SU-DHL-6 (cell line): ENCODE data around the gene HOXB1.

Source experiments
- EZH2phosphoT487 ChIP-seq: fragments of 200-600 bp; sonication (generic), shearing (Covaris generic); conservative IDR thresholded peaks from 2 replicates; pipeline ENCODE4 v1.6.1; 2018; ENCODE audit warnings: mild to moderate bottlenecking, antibody characterized with exemption, low read length, moderate library complexity, mixed read lengths
- TF ChIP-seq, protein P1 (sequence below): fragments of 200-600 bp; sonication (generic); IDR thresholded peaks from one replicate; pipeline ENCODE4 v1.5.1; 2017; ENCODE audit warnings: antibody characterized with exemption, mild to moderate bottlenecking, low read length, moderate library complexity; ENCODE audit not compliant: insufficient read depth, poor library complexity, severe bottlenecking

DNA sequence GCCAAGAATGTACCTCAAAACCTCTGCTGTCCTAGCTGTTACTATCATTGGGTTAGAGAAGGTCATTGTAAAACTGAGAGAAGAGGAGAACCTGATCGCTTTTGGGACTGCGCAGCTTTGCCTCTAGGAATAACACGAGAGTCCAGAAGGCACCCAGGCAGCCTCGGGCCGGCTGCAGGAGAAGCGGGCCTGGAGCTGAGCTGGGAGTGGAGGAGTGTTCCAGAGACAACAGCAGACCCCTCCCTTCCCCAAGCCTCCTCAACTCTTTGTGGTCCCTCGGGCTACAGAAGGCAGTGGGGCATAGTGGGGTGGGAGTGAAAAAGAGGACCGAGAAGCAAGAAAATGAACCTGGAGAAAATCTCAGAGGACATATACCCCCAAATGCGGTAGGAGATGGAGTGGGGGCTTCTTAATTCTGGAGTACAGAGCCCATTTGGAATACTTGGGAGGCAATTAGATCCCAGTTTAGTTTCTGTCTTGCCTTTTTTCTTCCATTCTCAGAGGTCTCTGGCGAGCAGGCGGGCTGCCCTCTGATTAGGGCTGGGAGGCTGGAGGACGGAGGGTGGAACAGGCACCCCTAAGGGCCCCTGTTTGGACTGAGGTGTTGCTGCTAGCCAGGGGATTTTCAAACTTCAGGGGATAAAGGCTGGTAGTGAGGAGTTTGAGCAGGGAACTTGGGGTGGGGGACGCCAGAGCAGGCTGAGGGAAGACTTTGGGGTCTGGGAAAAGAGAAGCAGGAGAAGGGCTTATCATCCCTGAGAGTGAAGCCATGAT, 27.4 kb upstream of the HOXB1 start:
- TF ChIP-seq, protein P1, sequence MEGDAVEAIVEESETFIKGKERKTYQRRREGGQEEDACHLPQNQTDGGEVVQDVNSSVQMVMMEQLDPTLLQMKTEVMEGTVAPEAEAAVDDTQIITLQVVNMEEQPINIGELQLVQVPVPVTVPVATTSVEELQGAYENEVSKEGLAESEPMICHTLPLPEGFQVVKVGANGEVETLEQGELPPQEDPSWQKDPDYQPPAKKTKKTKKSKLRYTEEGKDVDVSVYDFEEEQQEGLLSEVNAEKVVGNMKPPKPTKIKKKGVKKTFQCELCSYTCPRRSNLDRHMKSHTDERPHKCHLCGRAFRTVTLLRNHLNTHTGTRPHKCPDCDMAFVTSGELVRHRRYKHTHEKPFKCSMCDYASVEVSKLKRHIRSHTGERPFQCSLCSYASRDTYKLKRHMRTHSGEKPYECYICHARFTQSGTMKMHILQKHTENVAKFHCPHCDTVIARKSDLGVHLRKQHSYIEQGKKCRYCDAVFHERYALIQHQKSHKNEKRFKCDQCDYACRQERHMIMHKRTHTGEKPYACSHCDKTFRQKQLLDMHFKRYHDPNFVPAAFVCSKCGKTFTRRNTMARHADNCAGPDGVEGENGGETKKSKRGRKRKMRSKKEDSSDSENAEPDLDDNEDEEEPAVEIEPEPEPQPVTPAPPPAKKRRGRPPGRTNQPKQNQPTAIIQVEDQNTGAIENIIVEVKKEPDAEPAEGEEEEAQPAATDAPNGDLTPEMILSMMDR: no peak
- no peak for TF ChIP-seq EZH2phosphoT487
